Sigmoid colon (tissue), 7 donors: Measurements from ENCODE around the gene ZFHX3. TPM values are rescaled to one million over a fixed set of nuclear protein-coding genes. Genes with fewer than 3 reads are reported as not detected.

Experiments
- DNase-seq: peaks from one replicate; pipeline ENCODE4 v3.0.0-alpha.2; 2019
- H3K27ac ChIP-seq, 4 donors: fragments of 200-600 bp; sonication (generic); one replicate each; pipeline ENCODE4 v1.5.1; 2016 to 2019; ENCODE audit warnings: mild to moderate bottlenecking in 1 of 4
- H3K27me3 ChIP-seq, 3 donors: fragments of 200-600 bp; sonication (generic); one replicate each; pipeline ENCODE4 v1.5.1; 2019; ENCODE audit warnings: mild to moderate bottlenecking in 1 of 3
- H3K36me3 ChIP-seq, 4 donors: fragments of 200-600 bp; sonication (generic); one replicate each; pipeline ENCODE4 v1.5.1; 2016 to 2019
- H3K4me1 ChIP-seq, 4 donors: fragments of 200-600 bp; sonication (generic); one replicate each; pipeline ENCODE4 v1.5.1; 2017 to 2019
- H3K4me3 ChIP-seq, 4 donors: fragments of 200-600 bp; sonication (generic); one replicate each; pipeline ENCODE4 v1.5.1; 2017 to 2019; ENCODE audit warnings: mild to moderate bottlenecking in 2 of 4, moderate library complexity in 1 of 4
- H3K9me3 ChIP-seq, 4 donors: fragments of 200-600 bp in 3 of 4; sonication (generic) in 3 of 4; one replicate each; pipeline versions ENCODE4 v1.5.1 to v1.6.1; 2013 to 2019
- CTCF ChIP-seq, 4 experiments: fragments of 450-650 bp in 3 of 4; fragments of 200-600 bp in 1 of 4; IDR thresholded peaks; one replicate each; pipeline ENCODE4 v1.5.1; 2016 to 2019; ENCODE audit warnings: antibody characterized with exemption in 4 of 4, mild to moderate bottlenecking in 3 of 4, moderate library complexity in 2 of 4
- EP300 ChIP-seq, 4 donors: sonication (generic); formaldehyde crosslinking; IDR thresholded peaks; one replicate each; pipeline ENCODE4 v1.6.1; 2017; ENCODE audit warnings: antibody characterized with exemption in 4 of 4
- POLR2A ChIP-seq, 2 donors: fragments of 450-650 bp; IDR thresholded peaks; one replicate each; pipeline ENCODE4 v1.6.1; 2016; ENCODE audit warnings: antibody characterized with exemption in 2 of 2, mild to moderate bottlenecking in 2 of 2, moderate library complexity in 2 of 2
- POLR2AphosphoS5 ChIP-seq, 4 donors: sonication (generic); formaldehyde crosslinking; IDR thresholded peaks; one replicate each; pipeline ENCODE4 v1.6.1; 2017; ENCODE audit warnings: antibody characterized with exemption in 4 of 4
- WGBS, 2 donors: extraction: QIAGEN DNeasy Blood & Tissue Kit; methylation state at CpG; one replicate each; pipeline ENCODE4 v1.1.7; 2013; 5-methylcytosine and 5-hydroxymethylcytosine counted together
- intact Hi-C: fragments of 100-400 bp; cut with DNase I; formaldehyde crosslinking; loops from one replicate; pipeline ENCODE4 v1.15.1; 2023
- polyA plus RNA-seq, 3 donors: library from polyadenylated mRNA; stranded (reverse); fragments of 200-250 nt; gene quantifications; one replicate each; pipeline ENCODE4 v1.2.3, GENCODE V29; 2013
- total RNA-seq, 4 donors: library from RNA; depleted of rRNA; stranded (reverse); fragments of >200 nt; gene quantifications; one replicate each; pipeline ENCODE4 v1.1.0, GENCODE V29; 2016
- donor health status: healthy with polysubstance abuse.
- donor health status: Bipolar disorder and iron deficiency.
- donor health status: healthy.

ZFHX3 gene
- total and polyA plus RNA-seq, 7 donors, result 0.69 to 38.8 (median 17.8) TPM

- Histone ChIP-seq H3K9me3 (peaks cover 0 to 3% (median 0%) of the 10 kb centered on the region in 4 donors), H3K4me3 (no peak overlapping the region), H3K27ac (peak overlapping the region; percentile 23 to 61 (median 54)), H3K27me3 (no peaks in the 10 kb centered on the region), H3K4me1 (peaks cover 0 to 46% (median 35%) of the 10 kb centered on the region in 4 donors), H3K36me3 (no peaks in the 10 kb centered on the region)
- 78 to 88% methylated on average over 7 of the region's 7 CpGs for WGBS, 2 donors
- no peak for DNase-seq
- intact Hi-C loops, result no loop called here
- no peak for TF ChIP-seq CTCF (IDR thresholded peaks at IDR 0.05)
- no peak for TF ChIP-seq EP300 (IDR thresholded peaks at IDR 0.05)
- TF ChIP-seq POLR2A (IDR thresholded peaks at IDR 0.05), result no peak
- no peak for TF ChIP-seq POLR2AphosphoS5 (IDR thresholded peaks at IDR 0.05)
Measured at GRCh38 chr16:73000907-73001521, 46.9 kb downstream of the ZFHX3 start.

GRCh38 chr16:73000020-73000906 lies 47.7 kb downstream of the ZFHX3 start:
- 16 to 55% methylated on average over 22 of the region's 22 CpGs for WGBS, 2 donors
- DNase-seq, result peak; percentile 74

GRCh38 chr16:72999541-73000019 lies 48.3 kb downstream of the ZFHX3 start:
- Histone ChIP-seq H3K27me3 (no peaks in the 10 kb centered on the region), H3K4me3 (no peak overlapping the region), H3K36me3 (no peaks in the 10 kb centered on the region), H3K9me3 (peaks cover 0 to 3% (median 0%) of the 10 kb centered on the region in 4 donors), H3K27ac (peak overlapping the region; percentile 23 to 61 (median 54)), H3K4me1 (peaks cover 0 to 48% (median 35%) of the 10 kb centered on the region in 4 donors)
- intact Hi-C loops, result no loop called here
- DNase-seq, result no peak
- 66 to 90% methylated on average over 9 of the region's 9 CpGs for WGBS, 2 donors
- no peak for TF ChIP-seq POLR2AphosphoS5 (IDR thresholded peaks at IDR 0.05)
- TF ChIP-seq EP300 (IDR thresholded peaks at IDR 0.05), result no peak
- no peak for TF ChIP-seq CTCF (IDR thresholded peaks at IDR 0.05)
- no peak for TF ChIP-seq POLR2A (IDR thresholded peaks at IDR 0.05)

More at GRCh38 chr16:73000020-73000906, 47.7 kb downstream of the ZFHX3 start:
- Histone ChIP-seq H3K36me3 (no peaks in the 10 kb centered on the region), H3K27me3 (no peaks in the 10 kb centered on the region), H3K4me3 (no peak overlapping the region), H3K4me1 (peaks cover 0 to 48% (median 35%) of the 10 kb centered on the region in 4 donors), H3K27ac (peak overlapping the region; percentile 23 to 61 (median 54)), H3K9me3 (peaks cover 0 to 3% (median 0%) of the 10 kb centered on the region in 4 donors)
- no peak for TF ChIP-seq CTCF (IDR thresholded peaks at IDR 0.05)
- TF ChIP-seq POLR2A (IDR thresholded peaks at IDR 0.05), result no peak
- intact Hi-C loops, result no loop called here

GRCh38 chr16:72997141-72997542 lies 50.8 kb downstream of the ZFHX3 start:
- TF ChIP-seq POLR2AphosphoS5 (IDR thresholded peaks at IDR 0.05) (peak; percentile 20 to 54 (median 42)), POLR2A (IDR thresholded peaks at IDR 0.05) (no peak), EP300 (IDR thresholded peaks at IDR 0.05) (no peak), CTCF (IDR thresholded peaks at IDR 0.05) (no peak)
- 75 to 83% methylated on average over 7 of the region's 7 CpGs for WGBS, 2 donors

More at GRCh38 chr16:72997141-72997542, 50.8 kb downstream of the ZFHX3 start:
- Histone ChIP-seq H3K4me1 (peaks cover 0 to 57% (median 38%) of the 10 kb centered on the region in 4 donors), H3K9me3 (peaks cover 0 to 3% (median 0%) of the 10 kb centered on the region in 4 donors), H3K27me3 (no peaks in the 10 kb centered on the region), H3K4me3 (no peak overlapping the region), H3K36me3 (no peaks in the 10 kb centered on the region), H3K27ac (no peak overlapping the region)
- intact Hi-C loops, result no loop called here
- DNase-seq, result no peak
